Thyroid gland (tissue), 4 donors: Measurements from ENCODE around the gene AGMO. TPM values are rescaled to one million over a fixed set of nuclear protein-coding genes. Genes with fewer than 3 reads are reported as not detected.

Source experiments
- DNase-seq, 2 donors: peaks; one replicate each; pipeline ENCODE4 v3.0.0-alpha.2; 2019
- H3K27ac ChIP-seq, 3 donors: fragments of 200-600 bp; sonication (generic); 1 replicate in 2 of 3; 2 replicates in 1 of 3; pipeline ENCODE4 v1.5.1; 2016 to 2019; ENCODE audit warnings: mild to moderate bottlenecking in 1 of 3, moderate library complexity in 1 of 3
- H3K27me3 ChIP-seq: fragments of 200-600 bp; sonication (generic); one replicate; pipeline ENCODE4 v1.5.1; 2019
- H3K36me3 ChIP-seq, 2 donors: fragments of 200-600 bp; sonication (generic); one replicate each; pipeline ENCODE4 v1.5.1; 2016 to 2019
- H3K4me1 ChIP-seq, 2 donors: fragments of 200-600 bp; sonication (generic); one replicate each; pipeline ENCODE4 v1.5.1; 2017 to 2019
- H3K4me3 ChIP-seq, 3 donors: fragments of 200-600 bp; sonication (generic); replicated peaks in 1 of 3; 1 replicate in 2 of 3; 2 replicates in 1 of 3; pipeline ENCODE4 v1.5.1; 2016; ENCODE audit warnings: mild to moderate bottlenecking in 1 of 3
- H3K9me3 ChIP-seq: fragments of 200-600 bp; sonication (generic); one replicate; pipeline ENCODE4 v1.5.1; 2017
- POLR2A ChIP-seq, 2 donors: fragments of 450-650 bp; IDR thresholded peaks; one replicate each; pipeline ENCODE4 v1.6.1; 2017; ENCODE audit warnings: antibody characterized with exemption in 2 of 2, mild to moderate bottlenecking in 2 of 2, moderate library complexity in 1 of 2
- WGBS, 2 donors: methylation state at CpG; one replicate each; pipeline ENCODE4 v1.1.5; 2017; 5-methylcytosine and 5-hydroxymethylcytosine counted together
- intact Hi-C: fragments of 100-400 bp; cut with DNase I; formaldehyde crosslinking; loops from one replicate; pipeline ENCODE4 v1.15.1; 2023
- total RNA-seq, 4 donors: library from RNA; depleted of rRNA; stranded (reverse); fragments of >200 nt; gene quantifications; one replicate each; pipeline ENCODE4 v1.2.3, GENCODE V29; 2016
- TF ChIP-seq, protein P1 (sequence below), 6 experiments: fragments of 200-600 bp in 3 of 6; fragments of 450-650 bp in 3 of 6; sonication (generic) in 3 of 6; IDR thresholded peaks; one replicate each; pipeline ENCODE4 v1.5.1; 2016 to 2019; ENCODE audit warnings: antibody characterized with exemption in 6 of 6, mild to moderate bottlenecking in 2 of 6, inconsistent platforms in 1 of 6, moderate library complexity in 1 of 6

The AGMO gene
- total RNA-seq, 4 donors from 2014 or later: 0.83 to 2.0 (median 1.8) TPM

DNA sequence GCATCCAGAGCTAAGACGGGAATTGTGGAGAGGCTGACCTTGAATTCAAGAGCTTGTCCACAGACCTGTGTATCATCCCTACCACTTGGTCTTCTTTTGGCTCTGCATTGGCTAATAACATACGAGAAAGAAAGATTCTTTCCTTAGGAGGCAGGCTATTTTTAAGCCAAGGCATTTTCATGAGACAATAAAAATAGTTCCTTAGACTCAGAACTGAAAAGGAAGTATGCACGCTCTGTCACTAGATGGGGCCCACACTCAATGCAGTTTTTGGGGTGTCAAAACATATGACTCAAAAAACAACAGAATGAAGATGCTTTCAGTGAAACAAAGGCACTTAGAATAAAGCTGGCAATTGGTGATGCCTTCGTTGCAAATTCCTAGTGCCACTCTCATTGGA is 393.3 kb downstream of the AGMO start:
- no peak for DNase-seq
- no peaks in the 10 kb centered on the region for H3K4me1 ChIP-seq
- no peak overlapping the region for H3K4me3 ChIP-seq
- no peak for TF ChIP-seq POLR2A (IDR thresholded peaks at IDR 0.05)
- TF ChIP-seq, protein P1, sequence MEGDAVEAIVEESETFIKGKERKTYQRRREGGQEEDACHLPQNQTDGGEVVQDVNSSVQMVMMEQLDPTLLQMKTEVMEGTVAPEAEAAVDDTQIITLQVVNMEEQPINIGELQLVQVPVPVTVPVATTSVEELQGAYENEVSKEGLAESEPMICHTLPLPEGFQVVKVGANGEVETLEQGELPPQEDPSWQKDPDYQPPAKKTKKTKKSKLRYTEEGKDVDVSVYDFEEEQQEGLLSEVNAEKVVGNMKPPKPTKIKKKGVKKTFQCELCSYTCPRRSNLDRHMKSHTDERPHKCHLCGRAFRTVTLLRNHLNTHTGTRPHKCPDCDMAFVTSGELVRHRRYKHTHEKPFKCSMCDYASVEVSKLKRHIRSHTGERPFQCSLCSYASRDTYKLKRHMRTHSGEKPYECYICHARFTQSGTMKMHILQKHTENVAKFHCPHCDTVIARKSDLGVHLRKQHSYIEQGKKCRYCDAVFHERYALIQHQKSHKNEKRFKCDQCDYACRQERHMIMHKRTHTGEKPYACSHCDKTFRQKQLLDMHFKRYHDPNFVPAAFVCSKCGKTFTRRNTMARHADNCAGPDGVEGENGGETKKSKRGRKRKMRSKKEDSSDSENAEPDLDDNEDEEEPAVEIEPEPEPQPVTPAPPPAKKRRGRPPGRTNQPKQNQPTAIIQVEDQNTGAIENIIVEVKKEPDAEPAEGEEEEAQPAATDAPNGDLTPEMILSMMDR (IDR thresholded peaks at IDR 0.05): no peak
- H3K27ac ChIP-seq: no peak overlapping the region
- no peaks in the 10 kb centered on the region for H3K27me3 ChIP-seq
- no peaks in the 10 kb centered on the region for H3K9me3 ChIP-seq
- intact Hi-C loops: no loop called here
- 80% methylated on average over 4 of the region's 4 CpGs for WGBS, 2 donors
- H3K36me3 ChIP-seq: no peaks in the 10 kb centered on the region

DNA sequence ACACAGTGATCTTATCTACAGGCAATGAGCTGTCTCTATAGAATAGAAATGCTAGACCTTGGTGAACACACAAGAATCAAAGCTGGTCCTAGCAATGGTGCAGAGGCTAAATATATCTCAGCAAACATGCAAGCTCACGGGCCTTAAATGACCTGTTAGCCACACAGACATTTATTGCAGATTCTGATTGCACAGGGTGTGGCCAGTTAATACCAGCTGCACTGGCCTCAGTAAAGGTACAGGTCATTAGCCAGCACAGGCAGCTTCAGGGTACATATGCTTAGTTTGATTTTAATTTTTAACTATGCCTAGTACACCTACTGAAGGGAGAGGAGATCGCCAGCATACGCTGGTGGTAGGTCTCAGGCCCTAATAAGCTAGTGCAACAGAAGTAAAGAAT is 393.9 kb downstream of the AGMO start:
- Histone ChIP-seq H3K27me3 (no peaks in the 10 kb centered on the region), H3K9me3 (no peaks in the 10 kb centered on the region), H3K4me1 (no peaks in the 10 kb centered on the region), H3K36me3 (no peaks in the 10 kb centered on the region), H3K27ac (no peak overlapping the region), H3K4me3 (no peak overlapping the region)
- 87 to 98% methylated on average over 3 of the region's 3 CpGs for WGBS, 2 donors
- no peak for DNase-seq
- intact Hi-C loops: no loop called here
- no peak for TF ChIP-seq POLR2A (IDR thresholded peaks at IDR 0.05)
- TF ChIP-seq, protein P1 (IDR thresholded peaks at IDR 0.05): no peak

DNA sequence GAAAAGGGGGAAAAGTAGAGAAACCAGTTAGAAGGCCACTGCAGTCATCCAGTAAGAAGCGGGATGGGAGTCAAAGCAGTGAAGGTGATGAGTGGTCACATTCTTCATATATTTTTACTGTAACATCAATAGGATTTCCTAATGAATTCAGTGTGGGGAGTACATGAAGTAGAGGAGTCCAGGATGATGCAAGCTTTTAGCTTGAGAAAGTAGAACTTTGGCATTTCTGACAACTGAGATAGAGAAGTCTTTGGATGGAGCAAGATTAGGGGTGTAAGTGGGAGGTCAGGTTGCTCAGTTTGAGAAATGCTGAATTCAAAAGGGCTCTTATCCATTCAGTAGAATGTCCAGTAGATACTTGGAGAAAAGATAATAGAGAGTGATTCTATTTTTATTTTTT is 395.2 kb downstream of the AGMO start:
- no peaks in the 10 kb centered on the region for H3K4me1 ChIP-seq
- no peak overlapping the region for H3K4me3 ChIP-seq
- WGBS, 2 donors: 93 to 98% methylated on average over 1 of the region's 1 CpG
- H3K27me3 ChIP-seq: no peaks in the 10 kb centered on the region
- H3K9me3 ChIP-seq: no peaks in the 10 kb centered on the region
- no peak overlapping the region for H3K27ac ChIP-seq
- no peaks in the 10 kb centered on the region for H3K36me3 ChIP-seq
- TF ChIP-seq, protein P1 (IDR thresholded peaks at IDR 0.05): no peak
- no peak for DNase-seq
- intact Hi-C loops: no loop called here

DNA sequence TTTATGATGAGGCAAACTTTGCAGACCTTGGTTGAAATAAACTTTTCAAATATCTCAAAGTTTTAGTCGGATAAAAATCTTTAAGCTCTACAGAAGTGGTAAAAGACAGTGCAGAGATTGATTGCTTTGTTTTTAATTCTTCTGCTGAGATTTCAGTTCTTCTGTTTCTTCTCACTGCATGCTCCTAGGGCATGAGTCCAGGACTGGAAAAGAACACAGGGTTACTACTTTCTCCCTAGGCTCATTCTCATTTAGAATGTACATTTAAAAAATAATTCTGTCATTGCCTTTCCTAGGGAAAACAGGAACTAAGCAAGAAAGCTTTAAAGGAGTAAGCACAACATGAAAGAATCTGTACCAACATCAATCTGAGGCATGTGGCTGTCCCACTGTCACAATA is 402.6 kb downstream of the AGMO start:
- H3K36me3 ChIP-seq: no peaks in the 10 kb centered on the region
- WGBS, 2 donors: 45 to 72% methylated on average over 1 of the region's 1 CpG
- DNase-seq: no peak
- no peaks in the 10 kb centered on the region for H3K9me3 ChIP-seq
- H3K4me3 ChIP-seq: no peak overlapping the region
- TF ChIP-seq, protein P1 (IDR thresholded peaks at IDR 0.05): no peak
- no peak for TF ChIP-seq POLR2A (IDR thresholded peaks at IDR 0.05)
- intact Hi-C loops: no loop called here
- H3K4me1 ChIP-seq: no peaks in the 10 kb centered on the region
- H3K27me3 ChIP-seq: no peaks in the 10 kb centered on the region
- H3K27ac ChIP-seq: no peak overlapping the region

DNA sequence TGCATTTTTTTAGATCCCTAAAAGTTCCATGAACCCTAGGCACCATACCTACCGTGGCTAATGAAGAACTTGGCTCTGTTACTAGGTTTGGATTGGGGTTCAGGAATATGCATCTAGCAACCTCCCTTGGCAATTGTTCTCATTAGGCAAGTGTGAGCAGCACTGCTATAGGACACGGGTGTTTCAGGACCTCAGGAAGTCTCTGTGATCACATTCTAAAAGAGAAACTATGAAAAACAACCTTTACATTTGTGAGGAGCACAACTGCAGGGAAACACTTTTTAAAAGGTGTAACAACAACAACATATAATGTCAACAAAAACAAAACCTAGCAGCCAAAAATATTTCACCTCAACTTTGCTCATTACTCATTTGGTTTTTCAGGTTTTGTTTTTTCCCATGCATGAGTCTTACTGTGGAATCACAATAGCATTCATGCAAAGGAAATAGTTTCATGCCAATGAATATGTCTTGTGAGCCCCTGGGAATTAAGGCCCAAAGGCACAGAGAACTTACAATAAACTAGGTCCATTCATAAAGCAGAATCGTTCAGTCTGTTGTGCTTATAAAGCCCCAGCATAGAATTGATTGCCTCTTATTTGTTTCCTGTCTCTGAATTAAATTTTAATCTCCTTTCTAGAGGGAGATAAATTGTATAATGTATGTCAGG is 403.5 kb downstream of the AGMO start:
- intact Hi-C loops: no loop called here
- Histone ChIP-seq H3K4me1 (no peaks in the 10 kb centered on the region), H3K4me3 (no peak overlapping the region), H3K27me3 (no peaks in the 10 kb centered on the region), H3K9me3 (no peaks in the 10 kb centered on the region), H3K27ac (no peak overlapping the region), H3K36me3 (no peaks in the 10 kb centered on the region)
- no peak for DNase-seq
- TF ChIP-seq POLR2A (IDR thresholded peaks at IDR 0.05): no peak
- TF ChIP-seq, protein P1 (IDR thresholded peaks at IDR 0.05): no peak
- 53 to 54% methylated on average over 3 of the region's 3 CpGs for WGBS, 2 donors

Other genes with a start within 250 kb of the AGMO start
- gene MEOX2, start 124.7 kb upstream of the AGMO start, total RNA-seq: 10 to 100 TPM in 1 of 4 donors, 1 to 10 TPM in 3; 4.5 to 12.2 (median 7.8) TPM